Spleen (tissue), 11 donors: ENCODE measurements around the gene INSIG2. TPM values are rescaled to one million over a fixed set of nuclear protein-coding genes. Genes with fewer than 3 reads are reported as not detected.

ENCODE experiments used
- DNase-seq: peaks from one replicate; pipeline ENCODE4 v3.0.0-alpha.2; 2020
- H3K27ac ChIP-seq, 8 donors: fragments of 200-600 bp; sonication (generic) in 7 of 8; 1 replicate in 4 of 8; 2 replicates in 4 of 8; pipeline versions ENCODE4 v1.5.0 to v1.8.0; 2016 to 2021; ENCODE audit warnings: inconsistent platforms in 4 of 8, mild to moderate bottlenecking in 4 of 8, moderate library complexity in 1 of 8
- H3K27me3 ChIP-seq, 7 donors: fragments of 200-600 bp; sonication (generic) in 6 of 7; replicated peaks in 1 of 7; 1 replicate in 4 of 7; 2 replicates in 3 of 7; pipeline versions ENCODE4 v1.5.0 to v1.8.0; 2016 to 2021; ENCODE audit warnings: inconsistent platforms in 3 of 7, mild to moderate bottlenecking in 1 of 7
- H3K36me3 ChIP-seq, 6 donors: fragments of 200-600 bp; sonication (generic) in 5 of 6; 1 replicate in 4 of 6; 2 replicates in 2 of 6; pipeline versions ENCODE4 v1.5.0 to v1.8.0; 2016 to 2021; ENCODE audit warnings: inconsistent platforms in 2 of 6
- H3K4me1 ChIP-seq, 6 donors: fragments of 200-600 bp; sonication (generic) in 5 of 6; 1 replicate in 3 of 6; 2 replicates in 3 of 6; pipeline versions ENCODE4 v1.5.0 to v1.8.0; 2016 to 2021; ENCODE audit warnings: inconsistent platforms in 3 of 6
- H3K4me3 ChIP-seq, 8 donors: fragments of 200-600 bp; sonication (generic) in 7 of 8; 1 replicate in 4 of 8; 2 replicates in 4 of 8; pipeline versions ENCODE4 v1.5.0 to v1.8.0; 2016 to 2021; ENCODE audit warnings: inconsistent platforms in 4 of 8, mild to moderate bottlenecking in 4 of 8, moderate library complexity in 2 of 8
- H3K9me3 ChIP-seq, 8 donors: fragments of 200-600 bp; sonication (generic) in 7 of 8; 1 replicate in 4 of 8; 2 replicates in 4 of 8; pipeline versions ENCODE4 v1.5.0 to v1.8.0; 2016 to 2021; ENCODE audit warnings: inconsistent platforms in 4 of 8
- CTCF ChIP-seq, 11 experiments: fragments of 200-600 bp in 7 of 11; fragments of 450-650 bp in 4 of 11; sonication (generic) in 4 of 11; IDR thresholded peaks in 8 of 11; conservative IDR thresholded peaks in 3 of 11; 1 replicate in 7 of 11; 2 replicates in 4 of 11; pipeline versions ENCODE4 v1.4.0 to v1.8.0; 2016 to 2021; ENCODE audit warnings: antibody characterized with exemption in 11 of 11, inconsistent platforms in 4 of 11, mild to moderate bottlenecking in 1 of 11
- POLR2A ChIP-seq, 3 donors: fragments of 450-650 bp; IDR thresholded peaks; one replicate each; pipeline ENCODE4 v1.5.1; 2017; ENCODE audit warnings: antibody characterized with exemption in 3 of 3, mild to moderate bottlenecking in 1 of 3
- POLR2AphosphoS5 ChIP-seq, 3 donors: sonication (generic); formaldehyde crosslinking; IDR thresholded peaks; one replicate each; pipeline ENCODE4 v1.5.1; 2017; ENCODE audit warnings: antibody characterized with exemption in 3 of 3
- WGBS, 5 donors: extraction: QIAGEN DNeasy Blood & Tissue Kit in 3 of 5; methylation state at CpG; one replicate each; pipeline versions ENCODE4 v1.1.5 to v1.1.7; 2013 to 2018; 5-methylcytosine and 5-hydroxymethylcytosine counted together
- intact Hi-C: fragments of 100-400 bp; cut with DNase I; formaldehyde crosslinking; loops from one replicate; pipeline ENCODE4 v1.15.0; 2023; ENCODE audit warnings: low total_unique reads
- polyA plus RNA-seq, 3 donors: library from polyadenylated mRNA; stranded (reverse); fragments of 200-250 nt; gene quantifications; one replicate each; pipeline ENCODE4 v1.2.1, GENCODE V29; 2013
- total RNA-seq, 7 donors: library from RNA; depleted of rRNA in 3 of 7; stranded (reverse); fragments of >200 nt in 3 of 7; fragmentation: NEBNext Ultra II Directional in 4 of 7; extraction: Animal tissue kit (Norgen Biotek cat#: 25700) in 4 of 7; gene quantifications; one replicate each; pipeline versions ENCODE4 v1.1.0 to v1.2.1, GENCODE V29; 2016 to 2021
- donor health status: healthy with polysubstance abuse.
- donor health status: DM: no; HTN: no; CAD: no; lungs with moderate emphysema.
- donor health status: DM: no; HTN: no; CAD: no.
- donor health status: Bipolar disorder and iron deficiency.
- donor health status: healthy.
- donor health status: DM: no; HTN: no; CAD: no.
- donor health status: DM: yes; HTN: yes; CAD: no.

The INSIG2 gene
- total and polyA plus RNA-seq, 10 donors: 11.5 to 42.7 (median 28.8) TPM

GRCh38 chr2:118119158-118119727, 31.0 kb downstream of the INSIG2 start:
- no peaks in the 10 kb centered on the region for H3K27me3 ChIP-seq
- no peaks in the 10 kb centered on the region for H3K36me3 ChIP-seq
- H3K4me1 ChIP-seq: peaks cover 2 to 44% (median 19%) of the 10 kb centered on the region in 6 donors
- no peaks in the 10 kb centered on the region for H3K9me3 ChIP-seq
- intact Hi-C loops: no loop called here
- 20 to 32% (median 25%) methylated on average over 4 of the region's 4 CpGs for WGBS, 5 donors
- DNase-seq: no peak
- TF ChIP-seq POLR2A (IDR thresholded peaks at IDR 0.05) (no peak), POLR2AphosphoS5 (IDR thresholded peaks at IDR 0.05) (peak in 1 of 3 donors; percentile 26), CTCF (IDR thresholded peaks at IDR 0.05 in 8 of 11, conservative IDR thresholded peaks at IDR 0.05 in 3 of 11) (no peak)
- H3K27ac ChIP-seq: peak overlapping the region in 7 of 8 donors; percentile 9 to 68 (median 41)
- no peak overlapping the region for H3K4me3 ChIP-seq

- WGBS, 5 donors: 89 to 94% (median 91%) methylated on average over 8 of the region's 8 CpGs
- intact Hi-C loops: no loop called here
- H3K4me3 ChIP-seq: no peak overlapping the region
- no peaks in the 10 kb centered on the region for H3K9me3 ChIP-seq
- DNase-seq: no peak
- no peaks in the 10 kb centered on the region for H3K36me3 ChIP-seq
- no peaks in the 10 kb centered on the region for H3K27me3 ChIP-seq
- H3K27ac ChIP-seq: peak overlapping the region in 6 of 8 donors; percentile 30 to 68 (median 51)
- peaks cover 2 to 50% (median 21%) of the 10 kb centered on the region in 6 donors for H3K4me1 ChIP-seq
- no peak for TF ChIP-seq POLR2AphosphoS5 (IDR thresholded peaks at IDR 0.05)
- TF ChIP-seq POLR2A (IDR thresholded peaks at IDR 0.05): no peak
- TF ChIP-seq CTCF (IDR thresholded peaks at IDR 0.05 in 8 of 11, conservative IDR thresholded peaks at IDR 0.05 in 3 of 11): no peak
Observed at GRCh38 chr2:118119761-118120400, 31.6 kb downstream of the INSIG2 start.

GRCh38 chr2:118120401-118120780, 32.1 kb downstream of the INSIG2 start:
- WGBS, 5 donors: 81 to 95% (median 88%) methylated on average over 4 of the region's 4 CpGs
- DNase-seq: no peak
- Histone ChIP-seq H3K4me3 (no peak overlapping the region), H3K4me1 (peaks cover 2 to 53% (median 21%) of the 10 kb centered on the region in 6 donors), H3K27me3 (peaks cover 0 to under 1% (median 0%) of the 10 kb centered on the region in 7 donors), H3K9me3 (no peaks in the 10 kb centered on the region), H3K27ac (no peak overlapping the region), H3K36me3 (no peaks in the 10 kb centered on the region)
- no peak for TF ChIP-seq CTCF (IDR thresholded peaks at IDR 0.05 in 8 of 11, conservative IDR thresholded peaks at IDR 0.05 in 3 of 11)
- no peak for TF ChIP-seq POLR2AphosphoS5 (IDR thresholded peaks at IDR 0.05)
- no peak for TF ChIP-seq POLR2A (IDR thresholded peaks at IDR 0.05)
- intact Hi-C loops: no loop called here

- intact Hi-C loops: no loop called here
- Histone ChIP-seq H3K27me3 (peaks cover 0 to 4% (median 0%) of the 10 kb centered on the region in 7 donors), H3K4me1 (peaks cover 2 to 53% (median 21%) of the 10 kb centered on the region in 6 donors), H3K27ac (no peak overlapping the region), H3K9me3 (no peaks in the 10 kb centered on the region), H3K36me3 (no peaks in the 10 kb centered on the region), H3K4me3 (no peak overlapping the region)
- no peak for TF ChIP-seq CTCF (IDR thresholded peaks at IDR 0.05 in 8 of 11, conservative IDR thresholded peaks at IDR 0.05 in 3 of 11)
- TF ChIP-seq POLR2AphosphoS5 (IDR thresholded peaks at IDR 0.05): no peak
- TF ChIP-seq POLR2A (IDR thresholded peaks at IDR 0.05): no peak
- no peak for DNase-seq
Observed at GRCh38 chr2:118121101-118121500, 32.8 kb downstream of the INSIG2 start.
